ENCODE results near the gene TTLL1. TPM values are rescaled to one million over a fixed set of nuclear protein-coding genes. Genes with fewer than 3 reads are reported as not detected.

The TTLL1 gene
- total RNA-seq, 1 donor from 2014 or later: 19.1 TPM

GRCh38 chr22:43079742-43080141 lies 9.4 kb downstream of the TTLL1 start:
- no peak for DNase-seq (ENCODE audit: low read depth, low spot score)
- Mint-ChIP-seq H3K36me3 (ENCODE audit: low read depth) (no peaks in the 10 kb centered on the region), H3K27ac (ENCODE audit: unreplicated experiment) (peak overlapping the region; percentile 39), H3K4me3 (no peak overlapping the region), H3K27me3 (ENCODE audit: low read depth) (no peaks in the 10 kb centered on the region), H3K4me1 (no peaks in the 10 kb centered on the region), H3K9me3 (no peaks in the 10 kb centered on the region)
- no peak for TF ChIP-seq CTCF (conservative IDR thresholded peaks at IDR 0.05)

GRCh38 chr22:43078522-43078921 lies 10.7 kb downstream of the TTLL1 start:
- no peaks in the 10 kb centered on the region for H3K9me3 Mint-ChIP-seq
- H3K4me3 Mint-ChIP-seq: no peak overlapping the region
- no peaks in the 10 kb centered on the region for H3K27me3 Mint-ChIP-seq (ENCODE audit: low read depth)
- H3K4me1 Mint-ChIP-seq: no peaks in the 10 kb centered on the region
- no peaks in the 10 kb centered on the region for H3K36me3 Mint-ChIP-seq (ENCODE audit: low read depth)
- H3K27ac Mint-ChIP-seq (ENCODE audit: unreplicated experiment): no peak overlapping the region
- DNase-seq (ENCODE audit: low read depth, low spot score): no peak
- no peak for TF ChIP-seq CTCF (conservative IDR thresholded peaks at IDR 0.05)

GRCh38 chr22:43077121-43077877 lies 11.9 kb downstream of the TTLL1 start:
- Mint-ChIP-seq H3K4me3 (no peak overlapping the region), H3K27ac (ENCODE audit: unreplicated experiment) (peak overlapping the region; percentile 39), H3K4me1 (no peaks in the 10 kb centered on the region), H3K27me3 (ENCODE audit: low read depth) (no peaks in the 10 kb centered on the region), H3K9me3 (no peaks in the 10 kb centered on the region), H3K36me3 (ENCODE audit: low read depth) (no peaks in the 10 kb centered on the region)
- TF ChIP-seq CTCF (conservative IDR thresholded peaks at IDR 0.05): no peak
- DNase-seq (ENCODE audit: low read depth, low spot score): no peak

- H3K27me3 Mint-ChIP-seq (ENCODE audit: low read depth): no peaks in the 10 kb centered on the region
- no peaks in the 10 kb centered on the region for H3K4me1 Mint-ChIP-seq
Observed at GRCh38 chr22:43066844-43067385, 22.3 kb downstream of the TTLL1 start.

GRCh38 chr22:43066134-43066533 lies 23.1 kb downstream of the TTLL1 start:
- TF ChIP-seq CTCF (conservative IDR thresholded peaks at IDR 0.05): no peak
- DNase-seq (ENCODE audit: low read depth, low spot score): no peak
- Mint-ChIP-seq H3K27ac (ENCODE audit: unreplicated experiment) (no peak overlapping the region), H3K36me3 (ENCODE audit: low read depth) (peaks cover 5% of the 10 kb centered on the region), H3K27me3 (ENCODE audit: low read depth) (no peaks in the 10 kb centered on the region), H3K4me3 (no peak overlapping the region), H3K4me1 (no peaks in the 10 kb centered on the region), H3K9me3 (no peaks in the 10 kb centered on the region)

More at GRCh38 chr22:43066844-43067385, 22.3 kb downstream of the TTLL1 start:
- DNase-seq (ENCODE audit: low read depth, low spot score): no peak
- Mint-ChIP-seq H3K4me3 (no peak overlapping the region), H3K36me3 (ENCODE audit: low read depth) (peaks cover 5% of the 10 kb centered on the region), H3K9me3 (no peaks in the 10 kb centered on the region), H3K27ac (ENCODE audit: unreplicated experiment) (no peak overlapping the region)
- no peak for TF ChIP-seq CTCF (conservative IDR thresholded peaks at IDR 0.05)
